HCT116 (cell line): Measurements from ENCODE around the gene ADCY2.

Source experiments
- CEBPB ChIP-seq: IDR thresholded peaks from 2 replicates; pipeline ENCODE4 v1.6.1; 2012; ENCODE audit warnings: low read depth
- CTCF ChIP-seq, 3 experiments: fragments of 200-600 bp in 1 of 3; sonication (generic) in 1 of 3; IDR thresholded peaks in 2 of 3; conservative IDR thresholded peaks in 1 of 3; 2 replicates each; pipeline ENCODE4 v1.5.1; 2012 to 2017; ENCODE audit warnings: low read depth in 2 of 3, low read length in 2 of 3, antibody characterized with exemption in 1 of 3, borderline replicate concordance in 1 of 3, control low read depth in 1 of 3, mild to moderate bottlenecking in 1 of 3, mixed read lengths in 1 of 3, mixed run types in 1 of 3, moderate library complexity in 1 of 3; ENCODE audit not compliant: insufficient read depth in 1 of 3
- EGR1 ChIP-seq: IDR thresholded peaks from 2 replicates; pipeline ENCODE4 v1.6.1; 2012; ENCODE audit warnings: low read depth
- MAX ChIP-seq: IDR thresholded peaks from 2 replicates; pipeline ENCODE4 v1.6.1; 2012
- POLR2A ChIP-seq: IDR thresholded peaks from 2 replicates; pipeline ENCODE4 v1.7.0; 2011; ENCODE audit warnings: borderline replicate concordance; ENCODE audit not compliant: insufficient read depth, insufficient read length; ENCODE audit errors: extremely low read depth
- RAD21 ChIP-seq: IDR thresholded peaks from 2 replicates; pipeline ENCODE4 v1.6.1; 2012; ENCODE audit warnings: low read depth, mild to moderate bottlenecking
- SRF ChIP-seq: IDR thresholded peaks from 2 replicates; pipeline ENCODE4 v1.6.1; 2012; ENCODE audit warnings: low read depth
- ZBTB33 ChIP-seq: IDR thresholded peaks from 2 replicates; pipeline ENCODE4 v1.6.1; 2011; ENCODE audit warnings: mild to moderate bottlenecking, low read length, moderate library complexity; ENCODE audit not compliant: insufficient replicate concordance; ENCODE audit errors: extremely low read depth
- ZNF274 ChIP-seq: fragments of 200-500 bp; sonication (Bioruptor generic); IDR thresholded peaks from 2 replicates; pipeline ENCODE4 v1.6.1; 2014; ENCODE audit warnings: mild to moderate bottlenecking, low read depth, low read length, inconsistent platforms

GRCh38 chr5:7663808-7664207, 267.9 kb downstream of the ADCY2 start:
- TF ChIP-seq ZNF274, result no peak
- TF ChIP-seq SRF, result no peak
- TF ChIP-seq POLR2A, result no peak
- TF ChIP-seq RAD21, result no peak
- TF ChIP-seq CTCF (IDR thresholded peaks at IDR 0.05 in 2 of 3, conservative IDR thresholded peaks at IDR 0.05 in 1 of 3; ENCODE audit: borderline replicate concordance in 1 of 3, insufficient read depth in 1 of 3, low read depth in 2 of 3, low read length in 2 of 3), result no peak
- no peak for TF ChIP-seq ZBTB33
- no peak for TF ChIP-seq EGR1
- TF ChIP-seq CEBPB, result no peak
- TF ChIP-seq MAX, result no peak
